HEK293 (cell line): ENCODE data around the gene N4BP2L1.

Experiments used
- HIC1 ChIP-seq: fragments of 450-650 bp; formaldehyde crosslinking; IDR thresholded peaks from 2 replicates; pipeline ENCODE4 v1.5.1; 2016; ENCODE audit warnings: missing biosample characterization, missing genetic modification characterization
- KLF7 ChIP-seq: fragments of 450-650 bp; formaldehyde crosslinking; IDR thresholded peaks from 2 replicates; pipeline ENCODE4 v1.5.1; 2016; ENCODE audit warnings: missing biosample characterization, missing genetic modification characterization, borderline replicate concordance
- OVOL3 ChIP-seq: fragments of 450-650 bp; formaldehyde crosslinking; IDR thresholded peaks from 2 replicates; pipeline ENCODE4 v1.5.1; 2016; ENCODE audit warnings: missing biosample characterization, missing genetic modification characterization
- SP7 ChIP-seq: fragments of 450-650 bp; formaldehyde crosslinking; IDR thresholded peaks from 2 replicates; pipeline ENCODE4 v1.5.1; 2016; ENCODE audit warnings: missing biosample characterization, missing genetic modification characterization
- TSHZ1 ChIP-seq: fragments of 450-650 bp; formaldehyde crosslinking; IDR thresholded peaks from 2 replicates; pipeline ENCODE4 v1.5.1; 2016; ENCODE audit warnings: missing biosample characterization, missing genetic modification characterization, borderline replicate concordance
- ZBTB17 ChIP-seq: fragments of 450-650 bp; formaldehyde crosslinking; IDR thresholded peaks from 2 replicates; pipeline ENCODE4 v1.5.1; 2016; ENCODE audit warnings: missing biosample characterization, missing genetic modification characterization
- ZBTB20 ChIP-seq: fragments of 450-650 bp; formaldehyde crosslinking; IDR thresholded peaks from 2 replicates; pipeline ENCODE4 v1.5.1; 2016; ENCODE audit warnings: missing biosample characterization, missing genetic modification characterization
- ZFP37 ChIP-seq: fragments of 450-650 bp; formaldehyde crosslinking; IDR thresholded peaks from 2 replicates; pipeline ENCODE4 v1.5.1; 2016; ENCODE audit warnings: missing biosample characterization, missing genetic modification characterization
- ZNF133 ChIP-seq: fragments of 450-650 bp; formaldehyde crosslinking; IDR thresholded peaks from 2 replicates; pipeline ENCODE4 v1.5.1; 2016; ENCODE audit warnings: missing biosample characterization, missing genetic modification characterization
- ZNF148 ChIP-seq: fragments of 450-650 bp; formaldehyde crosslinking; IDR thresholded peaks from 2 replicates; pipeline ENCODE4 v1.5.0; 2017; ENCODE audit warnings: missing biosample characterization, missing genetic modification characterization, borderline replicate concordance
- ZNF280C ChIP-seq: fragments of 450-650 bp; formaldehyde crosslinking; IDR thresholded peaks from 2 replicates; pipeline ENCODE4 v1.5.1; 2016; ENCODE audit warnings: missing biosample characterization, missing genetic modification characterization
- ZNF324 ChIP-seq: fragments of 450-650 bp; formaldehyde crosslinking; IDR thresholded peaks from 2 replicates; pipeline ENCODE4 v1.5.1; 2016; ENCODE audit warnings: missing biosample characterization, missing genetic modification characterization
- ZNF335 ChIP-seq: fragments of 450-650 bp; formaldehyde crosslinking; conservative IDR thresholded peaks from 2 replicates; pipeline ENCODE4 v1.5.1; 2016; ENCODE audit warnings: missing biosample characterization, missing genetic modification characterization
- ZNF341 ChIP-seq: fragments of 450-650 bp; formaldehyde crosslinking; IDR thresholded peaks from 2 replicates; pipeline ENCODE4; 2016; ENCODE audit warnings: low read depth, missing biosample characterization, missing genetic modification characterization
- ZNF37A ChIP-seq: fragments of 450-650 bp; IDR thresholded peaks from 2 replicates; pipeline ENCODE4 v1.5.1; 2018; ENCODE audit warnings: missing biosample characterization, missing genetic modification characterization
- ZNF423 ChIP-seq: fragments of 450-650 bp; formaldehyde crosslinking; IDR thresholded peaks from 2 replicates; pipeline ENCODE4 v1.5.1; 2016; ENCODE audit warnings: missing biosample characterization, missing genetic modification characterization
- ZNF426 ChIP-seq: fragments of 450-650 bp; formaldehyde crosslinking; IDR thresholded peaks from 2 replicates; pipeline ENCODE4 v1.5.1; 2017; ENCODE audit warnings: missing biosample characterization, missing genetic modification characterization, mild to moderate bottlenecking, inconsistent platforms, moderate library complexity
- ZNF501 ChIP-seq: fragments of 450-650 bp; formaldehyde crosslinking; IDR thresholded peaks from 2 replicates; pipeline ENCODE4 v1.5.1; 2016; ENCODE audit warnings: missing biosample characterization, missing genetic modification characterization
- ZNF561 ChIP-seq: fragments of 450-650 bp; IDR thresholded peaks from 2 replicates; pipeline ENCODE4 v1.5.1; 2018; ENCODE audit warnings: missing biosample characterization, missing genetic modification characterization, borderline replicate concordance
- ZNF654 ChIP-seq: fragments of 450-650 bp; formaldehyde crosslinking; IDR thresholded peaks from 2 replicates; pipeline ENCODE4 v1.5.1; 2016; ENCODE audit warnings: low read depth, missing biosample characterization, missing genetic modification characterization
- ZNF677 ChIP-seq: fragments of 450-650 bp; IDR thresholded peaks from 2 replicates; pipeline ENCODE4 v1.5.0; 2018; ENCODE audit warnings: missing biosample characterization, mild to moderate bottlenecking, missing genetic modification characterization, moderate library complexity
- ZNF692 ChIP-seq: fragments of 450-650 bp; formaldehyde crosslinking; IDR thresholded peaks from 2 replicates; pipeline ENCODE4 v1.5.1; 2016; ENCODE audit warnings: missing biosample characterization, missing genetic modification characterization
- ZNF747 ChIP-seq: fragments of 450-650 bp; formaldehyde crosslinking; IDR thresholded peaks from 2 replicates; pipeline ENCODE4 v1.5.1; 2016; ENCODE audit warnings: missing biosample characterization, missing genetic modification characterization
- ZNF776 ChIP-seq: fragments of 450-650 bp; formaldehyde crosslinking; IDR thresholded peaks from 2 replicates; pipeline ENCODE4 v1.5.0; 2017; ENCODE audit warnings: missing biosample characterization, missing genetic modification characterization, borderline replicate concordance
- ZNF791 ChIP-seq: fragments of 450-650 bp; formaldehyde crosslinking; IDR thresholded peaks from 2 replicates; pipeline ENCODE4 v1.5.1; 2016; ENCODE audit warnings: missing biosample characterization, missing genetic modification characterization
- ZSCAN18 ChIP-seq: fragments of 450-650 bp; formaldehyde crosslinking; IDR thresholded peaks from 2 replicates; pipeline ENCODE4 v1.5.1; 2016; ENCODE audit warnings: missing biosample characterization, missing genetic modification characterization

N4BP2L1 gene

GRCh38 chr13:32427852-32428580 lies at the start of gene N4BP2L1 (continued):
- TF ChIP-seq ZNF280C: no peak
- TF ChIP-seq ZNF677 (tag by site-specific recombination): no peak
- TF ChIP-seq KLF7 (tag by site-specific recombination): no peak
- TF ChIP-seq ZNF654: no peak
- no peak for TF ChIP-seq ZNF341 (tag by site-specific recombination)
- TF ChIP-seq ZNF692 (tag by site-specific recombination): peak; percentile 26; the same call in 1 of the 2 replicates
- no peak for TF ChIP-seq OVOL3
- no peak for TF ChIP-seq ZNF426 (tag by site-specific recombination)
- TF ChIP-seq HIC1 (tag by site-specific recombination): 0 out of 2 replicates have a peak, but pooled peaks have one; percentile 28
- TF ChIP-seq ZNF561 (tag by site-specific recombination): no peak
- no peak for TF ChIP-seq ZNF501
- no peak for TF ChIP-seq ZNF148
- TF ChIP-seq ZNF133 (tag by site-specific recombination): no peak
- TF ChIP-seq ZNF37A (tag by site-specific recombination): no peak
- peak; percentile 62 for TF ChIP-seq ZNF423 (tag by site-specific recombination)
- no peak for TF ChIP-seq ZNF747
- no peak for TF ChIP-seq ZNF335 (tag by site-specific recombination)
- no peak for TF ChIP-seq ZSCAN18 (tag by site-specific recombination)
- no peak for TF ChIP-seq ZNF324 (tag by site-specific recombination)
- TF ChIP-seq ZNF791 (tag by site-specific recombination): no peak
- peak; percentile 51 for TF ChIP-seq SP7 (tag by site-specific recombination)
- TF ChIP-seq ZBTB20: peak; percentile 81
- no peak for TF ChIP-seq ZNF776 (tag by site-specific recombination)
- no peak for TF ChIP-seq ZBTB17 (tag by site-specific recombination)
- no peak for TF ChIP-seq ZFP37 (tag by site-specific recombination)
- no peak for TF ChIP-seq TSHZ1 (tag by site-specific recombination)
